Esophagus muscularis mucosa (tissue), 3 donors: ENCODE data around the gene CBX4.

ENCODE experiments used
- CTCF ChIP-seq, 3 experiments: fragments of 200-600 bp in 2 of 3; fragments of 450-650 bp in 1 of 3; sonication (generic) in 2 of 3; IDR thresholded peaks; one replicate each; pipeline ENCODE4 v1.5.1; 2017 to 2019; ENCODE audit warnings: antibody characterized with exemption in 3 of 3, mild to moderate bottlenecking in 2 of 3, moderate library complexity in 1 of 3
- POLR2A ChIP-seq: fragments of 450-650 bp; IDR thresholded peaks from one replicate; pipeline ENCODE4 v1.6.1; 2017; ENCODE audit warnings: antibody characterized with exemption, moderate library complexity, mild to moderate bottlenecking, low read depth
- POLR2AphosphoS5 ChIP-seq, 2 donors: sonication (generic); formaldehyde crosslinking; IDR thresholded peaks; one replicate each; pipeline ENCODE4 v1.6.1; 2017; ENCODE audit warnings: antibody characterized with exemption in 2 of 2

GRCh38 chr17:79829457-79829856, 9.8 kb downstream of the CBX4 start:
- TF ChIP-seq POLR2A (no peak), CTCF (IDR thresholded peaks at IDR 0.05) (no peak), POLR2AphosphoS5 (IDR thresholded peaks at IDR 0.05) (no peak)
